Body of pancreas (tissue), 4 donors: ENCODE measurements around the gene ZC3HAV1.

ENCODE experiments used
- CTCF ChIP-seq, 7 experiments: fragments of 450-650 bp in 4 of 7; fragments of 200-600 bp in 3 of 7; sonication (generic) in 3 of 7; IDR thresholded peaks; one replicate each; pipeline ENCODE4 v1.5.1; 2016 to 2019; ENCODE audit warnings: antibody characterized with exemption in 7 of 7
- POLR2A ChIP-seq, 3 donors: fragments of 450-650 bp; IDR thresholded peaks; one replicate each; pipeline ENCODE4 v1.6.1; 2016; ENCODE audit warnings: antibody characterized with exemption in 3 of 3, mild to moderate bottlenecking in 2 of 3

- TF ChIP-seq CTCF (IDR thresholded peaks at IDR 0.05): no peak
- no peak for TF ChIP-seq POLR2A (IDR thresholded peaks at IDR 0.05)
These were observed 9.4 kb upstream of the ZC3HAV1 start for GRCh38 chr7:139118805-139119485.
